Measurements from ENCODE around the gene TMTC2.

GRCh38 chr12:82904219-82904790 is 217.6 kb downstream of the TMTC2 start:
- TF ChIP-seq CTCF (IDR thresholded peaks at IDR 0.05) (no peak), POLR2A (IDR thresholded peaks at IDR 0.05) (no peak)
